ENCODE data around the gene RBM34.
A peak's percentile ranks its signal among the peaks of the same experiment; 100 is the strongest.
"Not testable (repeated sequence)": the region's sequence is repeated elsewhere in the genome, so short reads cannot be mapped to it uniquely, and the experiment has no call there.

RBM34 gene, protein sequence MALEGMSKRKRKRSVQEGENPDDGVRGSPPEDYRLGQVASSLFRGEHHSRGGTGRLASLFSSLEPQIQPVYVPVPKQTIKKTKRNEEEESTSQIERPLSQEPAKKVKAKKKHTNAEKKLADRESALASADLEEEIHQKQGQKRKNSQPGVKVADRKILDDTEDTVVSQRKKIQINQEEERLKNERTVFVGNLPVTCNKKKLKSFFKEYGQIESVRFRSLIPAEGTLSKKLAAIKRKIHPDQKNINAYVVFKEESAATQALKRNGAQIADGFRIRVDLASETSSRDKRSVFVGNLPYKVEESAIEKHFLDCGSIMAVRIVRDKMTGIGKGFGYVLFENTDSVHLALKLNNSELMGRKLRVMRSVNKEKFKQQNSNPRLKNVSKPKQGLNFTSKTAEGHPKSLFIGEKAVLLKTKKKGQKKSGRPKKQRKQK

DNA sequence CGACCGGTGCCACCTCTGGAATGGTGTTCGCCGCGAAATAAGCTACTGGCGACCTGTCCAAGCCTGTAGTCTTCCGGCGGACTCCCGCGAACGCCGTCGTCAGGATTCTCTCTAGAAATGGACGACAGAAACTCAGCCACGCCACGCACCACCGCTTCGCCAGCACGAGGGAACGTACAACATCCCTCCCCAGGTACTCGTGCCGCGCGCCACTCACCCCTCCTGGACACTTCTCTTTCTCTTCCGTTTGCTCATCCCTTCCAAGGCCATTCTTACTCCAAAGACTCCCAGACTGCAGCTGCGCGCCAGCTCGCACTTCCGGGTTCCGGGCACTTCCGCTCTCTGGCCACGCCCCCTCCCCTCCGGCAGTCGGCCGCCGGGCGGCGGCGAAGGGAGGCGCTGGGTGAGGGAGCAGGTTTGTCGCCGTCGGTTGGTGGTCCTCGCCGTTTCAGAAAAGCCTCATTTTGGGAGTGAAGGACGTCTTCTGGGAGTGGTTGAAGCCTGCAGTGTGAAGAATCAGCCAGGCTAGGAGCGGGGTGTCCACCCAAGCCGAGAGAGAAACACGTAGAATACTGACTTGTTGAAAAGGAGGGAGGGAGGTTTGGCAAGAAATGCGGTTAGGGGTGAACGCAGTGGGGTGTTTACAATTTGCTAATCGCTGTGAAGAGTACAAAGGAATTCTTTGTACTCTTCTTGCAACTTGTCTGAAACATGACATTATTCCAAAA is at the start of gene RBM34:
Gene RBM34 (minus strand): TSS at position 294 of the 728 bp plus-strand sequence. CDS start 24 bp downstream, at position 270.
- in situ Hi-C loops (cut with HindIII; ENCODE audit: low sequenced_read_pairs), result no loop called here
- DNase-seq (ENCODE audit: low read depth, low spot score), result peak; percentile 93
- peak within 1 kb of the TSS; percentile 94 for H3K4me3 ChIP-seq (ENCODE audit: low read depth, low read length)
- TF ChIP-seq, protein P1, sequence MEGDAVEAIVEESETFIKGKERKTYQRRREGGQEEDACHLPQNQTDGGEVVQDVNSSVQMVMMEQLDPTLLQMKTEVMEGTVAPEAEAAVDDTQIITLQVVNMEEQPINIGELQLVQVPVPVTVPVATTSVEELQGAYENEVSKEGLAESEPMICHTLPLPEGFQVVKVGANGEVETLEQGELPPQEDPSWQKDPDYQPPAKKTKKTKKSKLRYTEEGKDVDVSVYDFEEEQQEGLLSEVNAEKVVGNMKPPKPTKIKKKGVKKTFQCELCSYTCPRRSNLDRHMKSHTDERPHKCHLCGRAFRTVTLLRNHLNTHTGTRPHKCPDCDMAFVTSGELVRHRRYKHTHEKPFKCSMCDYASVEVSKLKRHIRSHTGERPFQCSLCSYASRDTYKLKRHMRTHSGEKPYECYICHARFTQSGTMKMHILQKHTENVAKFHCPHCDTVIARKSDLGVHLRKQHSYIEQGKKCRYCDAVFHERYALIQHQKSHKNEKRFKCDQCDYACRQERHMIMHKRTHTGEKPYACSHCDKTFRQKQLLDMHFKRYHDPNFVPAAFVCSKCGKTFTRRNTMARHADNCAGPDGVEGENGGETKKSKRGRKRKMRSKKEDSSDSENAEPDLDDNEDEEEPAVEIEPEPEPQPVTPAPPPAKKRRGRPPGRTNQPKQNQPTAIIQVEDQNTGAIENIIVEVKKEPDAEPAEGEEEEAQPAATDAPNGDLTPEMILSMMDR (IDR thresholded peaks at IDR 0.05; ENCODE audit: low read depth, low read length), result peak; percentile 17

DNA sequence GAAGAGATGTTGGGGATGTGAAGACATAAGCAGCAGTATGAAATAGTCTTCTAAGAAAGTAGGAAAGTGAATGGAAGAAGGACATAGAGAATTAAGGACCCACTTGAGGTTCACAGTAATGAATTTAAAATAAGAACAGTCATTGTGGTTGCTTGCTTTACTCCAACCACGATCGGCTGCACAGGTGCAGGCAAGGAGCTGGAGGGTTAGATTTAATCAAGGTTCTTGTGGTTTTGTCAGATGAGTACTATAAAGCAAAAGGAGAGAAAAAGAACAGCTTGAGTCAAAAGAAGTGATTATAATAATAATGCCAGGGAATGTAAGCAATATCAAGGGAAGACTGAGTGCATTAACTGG is 46.1 kb upstream of the RBM34 start:
- in situ Hi-C loops (cut with HindIII; ENCODE audit: low sequenced_read_pairs), result no loop called here
- peak; percentile 31 for DNase-seq (ENCODE audit: low read depth, low spot score)
- H3K4me3 ChIP-seq (ENCODE audit: low read depth, low read length), result no peak overlapping the region
- TF ChIP-seq, protein P1 (IDR thresholded peaks at IDR 0.05; ENCODE audit: low read depth, low read length), result no peak

DNA sequence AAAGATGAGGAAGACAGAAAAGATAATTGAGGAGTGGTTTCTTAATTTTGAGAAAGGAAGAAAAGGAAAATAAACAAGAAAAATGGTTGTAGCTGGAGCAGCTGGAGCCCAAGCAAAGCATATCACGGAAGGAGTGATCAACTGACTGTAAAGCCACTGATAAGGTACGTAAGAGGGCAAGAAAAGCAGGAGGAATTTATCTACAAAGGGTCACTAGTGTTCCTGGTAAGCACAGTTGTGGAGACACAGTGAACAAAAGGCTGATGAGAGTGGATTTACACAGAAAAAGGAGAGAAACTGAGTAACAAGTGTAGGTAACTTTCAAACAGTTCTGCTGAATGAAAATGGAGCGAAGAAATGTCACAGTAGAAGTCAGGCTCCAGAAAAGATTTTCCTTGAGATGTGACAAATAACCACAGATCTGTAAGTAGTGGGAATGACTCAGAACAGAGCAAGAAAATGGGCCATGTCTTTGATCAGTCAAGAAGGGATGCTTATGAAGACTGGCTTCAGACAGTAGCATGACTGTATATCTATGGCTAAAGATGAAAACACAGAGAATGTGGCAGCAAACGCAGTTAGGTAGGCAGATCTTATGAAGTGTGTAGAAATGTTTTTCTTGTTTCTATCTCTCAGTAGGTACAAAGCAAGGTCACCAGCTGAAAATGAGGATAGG is 45.6 kb upstream of the RBM34 start:
- TF ChIP-seq, protein P1 (IDR thresholded peaks at IDR 0.05; ENCODE audit: low read depth, low read length), result no peak
- DNase-seq (ENCODE audit: low read depth, low spot score), result peak; percentile 20
- H3K4me3 ChIP-seq (ENCODE audit: low read depth, low read length), result no peak overlapping the region
- in situ Hi-C loops (cut with HindIII; ENCODE audit: low sequenced_read_pairs), result no loop called here

DNA sequence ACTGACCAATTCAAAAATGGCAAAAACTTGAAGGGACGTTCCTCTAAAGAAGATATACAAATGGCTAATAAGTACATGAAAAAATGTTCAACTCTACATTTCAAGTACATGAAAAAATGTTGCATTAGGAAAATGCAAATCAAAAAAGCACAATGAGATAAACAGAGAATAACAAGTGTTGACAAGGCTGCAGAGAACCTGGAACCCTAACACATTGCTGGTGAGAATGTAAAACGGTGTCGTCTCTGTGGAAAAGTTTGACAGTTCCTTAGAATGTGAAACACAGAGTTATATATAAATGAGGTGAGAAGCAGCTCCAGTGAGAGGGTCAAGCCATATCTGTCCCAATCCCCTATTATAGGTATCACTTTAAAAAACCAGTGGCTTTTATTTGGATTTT is 44.6 kb upstream of the RBM34 start:
- no peak overlapping the region for H3K4me3 ChIP-seq (ENCODE audit: low read depth, low read length)
- in situ Hi-C loops (cut with HindIII; ENCODE audit: low sequenced_read_pairs), result no loop called here
- DNase-seq (ENCODE audit: low read depth, low spot score), result no peak
- TF ChIP-seq, protein P1 (IDR thresholded peaks at IDR 0.05; ENCODE audit: low read depth, low read length), result no peak

DNA sequence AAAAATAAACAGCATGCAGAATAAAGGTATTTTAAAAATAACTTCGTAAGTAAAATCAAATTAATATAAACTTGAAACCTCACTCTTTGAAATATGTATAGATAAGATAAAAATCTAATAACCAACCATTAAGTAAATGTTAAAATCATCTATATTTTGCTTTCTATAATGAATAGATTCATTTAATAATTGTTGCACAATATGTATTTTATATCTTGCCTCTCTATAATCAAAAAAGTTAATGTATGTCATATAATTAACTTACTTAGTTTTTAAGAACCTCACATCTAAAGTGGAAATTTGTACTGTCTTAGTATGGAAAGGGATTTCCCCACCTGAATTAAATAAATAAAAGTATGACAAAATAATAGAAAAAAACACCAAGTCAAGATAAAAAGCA is 42.4 kb upstream of the RBM34 start:
- in situ Hi-C loops (cut with HindIII; ENCODE audit: low sequenced_read_pairs), result no loop called here

DNA sequence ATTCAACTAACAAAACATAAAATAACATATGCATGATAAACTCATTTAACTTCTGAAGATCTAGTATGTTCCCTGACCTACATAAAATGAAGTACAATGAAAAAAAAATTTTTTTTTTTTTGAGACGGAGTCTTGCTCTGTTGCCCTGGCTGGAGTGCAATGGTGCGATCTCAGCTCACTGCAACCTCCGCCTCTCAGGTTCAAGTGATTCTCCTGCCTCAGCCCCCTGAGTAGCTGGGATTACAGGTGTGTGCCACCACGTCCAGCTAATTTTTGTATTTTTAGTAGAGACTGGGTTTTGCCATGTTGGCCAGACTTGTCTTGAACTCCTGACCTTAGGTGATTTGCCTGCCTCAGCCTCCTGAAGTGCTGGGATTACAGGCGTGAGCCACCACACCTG is 41.4 kb upstream of the RBM34 start:
- DNase-seq (ENCODE audit: low read depth, low spot score); H3K4me3 ChIP-seq (ENCODE audit: low read depth, low read length); in situ Hi-C loops (cut with HindIII; ENCODE audit: low sequenced_read_pairs): not testable (repeated sequence)

More for the DNA sequence above, 42.4 kb upstream of the RBM34 start:
- TF ChIP-seq, protein P1 (IDR thresholded peaks at IDR 0.05; ENCODE audit: low read depth, low read length), result no peak
- DNase-seq (ENCODE audit: low read depth, low spot score), result no peak
- H3K4me3 ChIP-seq (ENCODE audit: low read depth, low read length), result no peak overlapping the region

Data from astrocyte of the spinal cord (primary cell).